ENCODE results near the gene SF3B4. TPM values are rescaled to one million over a fixed set of nuclear protein-coding genes. Genes with fewer than 3 reads are reported as not detected.

Gene SF3B4, protein sequence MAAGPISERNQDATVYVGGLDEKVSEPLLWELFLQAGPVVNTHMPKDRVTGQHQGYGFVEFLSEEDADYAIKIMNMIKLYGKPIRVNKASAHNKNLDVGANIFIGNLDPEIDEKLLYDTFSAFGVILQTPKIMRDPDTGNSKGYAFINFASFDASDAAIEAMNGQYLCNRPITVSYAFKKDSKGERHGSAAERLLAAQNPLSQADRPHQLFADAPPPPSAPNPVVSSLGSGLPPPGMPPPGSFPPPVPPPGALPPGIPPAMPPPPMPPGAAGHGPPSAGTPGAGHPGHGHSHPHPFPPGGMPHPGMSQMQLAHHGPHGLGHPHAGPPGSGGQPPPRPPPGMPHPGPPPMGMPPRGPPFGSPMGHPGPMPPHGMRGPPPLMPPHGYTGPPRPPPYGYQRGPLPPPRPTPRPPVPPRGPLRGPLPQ
- 10 to 100 TPM in 1 of 2 donors, 1 to 10 TPM in 1; 5.7 to 12.3 TPM for total RNA-seq

DNA sequence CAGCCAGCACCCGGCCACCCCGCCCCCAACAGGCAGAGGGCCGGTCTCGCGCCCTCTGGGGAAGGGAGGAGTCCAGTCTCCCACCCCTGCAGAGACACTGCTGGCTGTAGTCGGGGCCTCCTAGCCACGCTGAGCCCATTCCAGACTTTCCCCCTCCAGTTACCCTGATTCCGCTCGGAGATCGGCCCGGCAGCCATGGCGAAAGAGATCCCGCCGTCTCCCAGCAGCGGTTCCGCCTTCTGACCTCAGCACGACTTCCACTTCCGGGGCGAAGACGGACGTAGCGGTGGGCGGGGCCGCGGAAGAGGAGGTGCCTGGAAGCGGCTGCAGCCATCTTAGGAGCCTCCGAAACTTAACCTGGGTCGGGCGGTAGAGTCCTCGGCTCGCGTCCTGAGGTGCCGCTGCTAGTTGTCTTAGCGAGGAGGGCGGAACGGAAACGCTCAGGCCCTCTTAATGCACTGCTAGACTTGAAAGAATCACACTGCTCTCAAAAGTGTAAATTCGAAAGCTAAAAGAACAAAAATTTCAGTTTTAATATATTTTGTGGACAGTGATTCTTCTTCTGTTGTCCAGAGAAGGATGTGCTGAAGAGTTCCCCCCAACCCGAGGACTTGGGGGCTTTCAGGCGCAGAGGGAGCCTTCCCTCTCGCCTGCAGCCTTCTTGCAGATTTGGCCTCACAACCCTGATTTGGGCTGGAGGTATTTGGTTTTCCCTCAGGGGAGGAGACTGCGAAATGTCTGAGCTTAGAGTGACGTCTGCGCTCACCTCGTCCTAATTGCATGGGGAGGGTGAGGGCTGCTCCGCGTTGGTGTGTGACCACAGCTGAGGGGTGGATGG is at the start of gene SF3B4:
SF3B4 (minus strand) TSS at position 241 of the 838 bp plus-strand sequence; CDS start at position 197, 44 bp downstream.
- Histone ChIP-seq H3K27ac (peak within 1 kb of the TSS; percentile 96 to 98), H3K36me3 (peaks cover 40% of the 10 kb centered on the region), H3K27me3 (no peaks in the 10 kb centered on the region), H3K9me3 (no peaks in the 10 kb centered on the region), H3K4me1 (peaks cover 0 to 25% of the 10 kb centered on the region in 2 donors), H3K4me3 (peak within 1 kb of the TSS; percentile 76 to 77)
- DNase-seq (ENCODE audit: low spot score): peak; percentile 95
- TF ChIP-seq, protein P1, sequence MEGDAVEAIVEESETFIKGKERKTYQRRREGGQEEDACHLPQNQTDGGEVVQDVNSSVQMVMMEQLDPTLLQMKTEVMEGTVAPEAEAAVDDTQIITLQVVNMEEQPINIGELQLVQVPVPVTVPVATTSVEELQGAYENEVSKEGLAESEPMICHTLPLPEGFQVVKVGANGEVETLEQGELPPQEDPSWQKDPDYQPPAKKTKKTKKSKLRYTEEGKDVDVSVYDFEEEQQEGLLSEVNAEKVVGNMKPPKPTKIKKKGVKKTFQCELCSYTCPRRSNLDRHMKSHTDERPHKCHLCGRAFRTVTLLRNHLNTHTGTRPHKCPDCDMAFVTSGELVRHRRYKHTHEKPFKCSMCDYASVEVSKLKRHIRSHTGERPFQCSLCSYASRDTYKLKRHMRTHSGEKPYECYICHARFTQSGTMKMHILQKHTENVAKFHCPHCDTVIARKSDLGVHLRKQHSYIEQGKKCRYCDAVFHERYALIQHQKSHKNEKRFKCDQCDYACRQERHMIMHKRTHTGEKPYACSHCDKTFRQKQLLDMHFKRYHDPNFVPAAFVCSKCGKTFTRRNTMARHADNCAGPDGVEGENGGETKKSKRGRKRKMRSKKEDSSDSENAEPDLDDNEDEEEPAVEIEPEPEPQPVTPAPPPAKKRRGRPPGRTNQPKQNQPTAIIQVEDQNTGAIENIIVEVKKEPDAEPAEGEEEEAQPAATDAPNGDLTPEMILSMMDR (IDR thresholded peaks at IDR 0.05): no peak

DNA sequence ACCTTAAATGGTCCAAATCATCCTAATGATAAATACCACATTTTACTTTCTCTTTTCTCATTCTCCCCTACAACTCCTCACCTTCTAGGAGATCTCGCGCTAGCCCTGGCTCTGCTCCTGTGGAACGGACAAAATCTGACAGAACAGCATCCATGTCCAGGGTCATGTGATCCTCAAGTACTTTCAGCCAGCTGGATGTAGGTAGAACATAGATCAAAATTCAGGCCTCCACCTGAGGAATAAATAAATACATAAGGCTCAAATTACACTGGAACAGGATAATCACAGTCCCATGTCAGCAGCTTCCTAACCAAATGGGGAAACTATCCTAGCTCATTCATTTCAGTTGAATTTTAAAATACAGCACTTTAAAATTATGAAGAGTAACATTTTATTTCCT is 49.7 kb upstream of the SF3B4 start:
- no peak for DNase-seq (ENCODE audit: low spot score)
- TF ChIP-seq, protein P1 (IDR thresholded peaks at IDR 0.05): no peak
- H3K9me3 ChIP-seq: no peaks in the 10 kb centered on the region
- H3K27ac ChIP-seq: no peak overlapping the region
- H3K27me3 ChIP-seq: no peaks in the 10 kb centered on the region
- H3K36me3 ChIP-seq: peaks cover 47% of the 10 kb centered on the region
- H3K4me3 ChIP-seq: no peak overlapping the region
- H3K4me1 ChIP-seq: peaks cover 0 to 19% of the 10 kb centered on the region in 2 donors

DNA sequence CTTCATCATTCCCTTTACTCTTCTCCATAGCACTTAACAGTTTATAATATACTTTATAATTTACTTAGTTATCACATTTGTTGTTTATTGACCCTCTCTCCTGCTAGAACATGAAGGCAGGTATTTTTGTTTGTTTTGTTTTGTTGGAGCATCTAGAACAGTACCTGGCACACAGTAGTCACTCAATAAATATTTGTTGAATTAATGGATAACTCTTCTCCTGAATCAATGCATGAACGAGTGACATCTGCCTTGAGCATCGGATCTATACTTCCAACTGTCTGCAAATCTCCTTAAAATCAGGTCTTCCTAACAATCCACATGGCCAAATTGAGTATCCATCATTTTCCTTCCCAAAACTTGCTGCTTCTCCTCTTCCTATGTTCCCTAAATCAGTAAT is 44.9 kb upstream of the SF3B4 start:
- Histone ChIP-seq H3K36me3 (peaks cover 78% of the 10 kb centered on the region), H3K27ac (no peak overlapping the region), H3K4me1 (no peaks in the 10 kb centered on the region), H3K27me3 (no peaks in the 10 kb centered on the region), H3K9me3 (no peaks in the 10 kb centered on the region), H3K4me3 (no peak overlapping the region)
- TF ChIP-seq, protein P1 (IDR thresholded peaks at IDR 0.05): no peak
- no peak for DNase-seq (ENCODE audit: low spot score)

DNA sequence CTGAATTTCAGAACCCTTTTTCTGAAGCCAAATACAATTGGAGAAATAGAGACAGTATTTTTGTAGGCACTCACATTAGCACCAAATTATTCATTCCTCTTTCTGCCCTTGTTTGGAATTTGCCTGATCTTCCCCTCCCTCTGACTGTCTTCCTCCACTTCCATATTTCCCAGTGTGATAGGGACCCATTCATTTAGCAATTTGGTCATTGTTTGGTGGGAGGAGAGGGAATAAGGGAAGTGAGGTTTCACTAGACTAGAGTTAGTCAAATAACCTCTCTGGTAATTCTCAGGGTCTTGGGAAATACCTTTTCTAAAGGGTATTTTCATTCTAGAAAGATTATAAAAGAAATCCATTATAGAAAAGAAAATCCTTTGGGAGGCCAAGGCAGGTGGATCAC is 40.0 kb upstream of the SF3B4 start:
- H3K27ac ChIP-seq: no peak overlapping the region
- H3K36me3 ChIP-seq: peaks cover 79% of the 10 kb centered on the region

DNA sequence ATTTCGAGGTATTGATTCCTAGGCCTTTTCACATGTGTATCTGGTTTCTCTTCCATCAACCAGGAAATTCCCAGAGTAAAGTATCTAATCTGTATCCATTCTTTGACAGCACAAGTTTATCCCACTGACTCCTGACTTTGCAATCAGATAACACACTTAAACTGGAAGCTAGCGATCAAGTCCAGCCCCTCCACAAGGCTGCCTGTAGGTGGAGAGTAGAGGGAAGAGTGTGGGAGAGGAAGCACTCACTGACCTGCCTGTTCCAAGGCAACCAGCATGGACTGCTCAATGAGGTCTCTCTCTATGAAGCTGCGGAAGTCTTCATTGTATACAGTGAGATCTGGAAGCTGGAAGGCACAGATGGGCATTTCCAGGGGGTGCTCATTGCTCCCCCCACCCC is 39.4 kb upstream of the SF3B4 start:
- peaks cover 0 to 14% of the 10 kb centered on the region in 2 donors for H3K4me1 ChIP-seq
- no peaks in the 10 kb centered on the region for H3K27me3 ChIP-seq
- TF ChIP-seq, protein P1 (IDR thresholded peaks at IDR 0.05): no peak
- no peak for DNase-seq (ENCODE audit: low spot score)
- H3K27ac ChIP-seq: no peak overlapping the region
- H3K36me3 ChIP-seq: peaks cover 73% of the 10 kb centered on the region
- H3K4me3 ChIP-seq: no peak overlapping the region
- no peaks in the 10 kb centered on the region for H3K9me3 ChIP-seq

More for the DNA sequence above, 40.0 kb upstream of the SF3B4 start:
- H3K4me3 ChIP-seq: no peak overlapping the region
- H3K4me1 ChIP-seq: peaks cover 0 to 9% of the 10 kb centered on the region in 2 donors
- TF ChIP-seq, protein P1 (IDR thresholded peaks at IDR 0.05): no peak
- no peak for DNase-seq (ENCODE audit: low spot score)
- H3K9me3 ChIP-seq: no peaks in the 10 kb centered on the region
- H3K27me3 ChIP-seq: no peaks in the 10 kb centered on the region
